Superior temporal gyrus (tissue), 1 donor: Measurements from ENCODE around the gene OR2T5.
"Not testable (repeated sequence)": the region's sequence is repeated elsewhere in the genome, so short reads cannot be mapped to it uniquely, and the experiment has no call there.

Experiments used
- DNase-seq: peaks from one replicate; pipeline ENCODE4 v3.0.0-alpha.2; 2016; ENCODE audit errors: extremely low spot score

The OR2T5 gene

DNA sequence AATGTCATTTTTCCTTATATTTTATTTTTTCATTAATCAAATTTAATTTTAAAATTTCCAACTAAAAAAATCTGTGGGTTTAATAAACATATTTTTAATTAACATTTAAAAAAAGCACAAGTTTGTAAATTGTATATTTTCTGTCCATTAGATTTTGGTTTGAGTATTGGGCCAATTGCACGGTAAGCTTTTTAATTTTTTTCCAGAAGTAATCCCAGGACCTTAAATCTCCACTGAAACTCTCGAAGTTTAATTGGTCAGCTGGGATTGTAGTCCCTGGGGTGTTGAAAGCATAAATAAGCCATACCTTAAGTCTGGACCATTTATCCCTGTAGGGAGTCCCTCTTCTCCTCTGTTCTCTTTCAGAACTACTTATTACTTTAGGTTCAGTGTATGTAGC is 19.4 kb downstream of the OR2T5 start, which contains the start of gene OR2G6:
Gene OR2G6, plus strand, starts transcription at position 301 of the 400 bp plus-strand sequence. CDS start 13,574 bp downstream, outside the sequence.
- not testable (repeated sequence) for DNase-seq

DNA sequence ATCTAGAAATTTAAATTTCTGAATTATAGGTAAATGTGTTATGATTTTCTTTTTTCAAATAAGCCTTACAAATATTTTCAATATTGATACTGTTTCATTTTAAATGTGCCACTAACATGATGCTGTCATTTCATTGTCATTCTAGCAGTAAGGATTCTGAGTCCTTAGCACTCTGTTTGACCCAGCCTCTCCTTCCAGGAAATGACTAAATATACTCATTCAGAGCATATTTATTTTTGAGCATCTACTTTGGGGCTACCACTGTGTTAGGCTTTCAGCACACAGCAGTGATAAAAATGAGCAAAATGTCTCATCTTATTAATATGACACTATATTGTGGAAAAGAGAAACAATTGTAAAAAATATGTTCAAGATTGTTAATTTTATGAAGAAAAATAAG is 21.8 kb downstream of the OR2T5 start:
- not testable (repeated sequence) for DNase-seq

- no peak for DNase-seq
Observed at GRCh38 chr1:248521856-248522255, 33.5 kb downstream of the OR2T5 start.

DNA sequence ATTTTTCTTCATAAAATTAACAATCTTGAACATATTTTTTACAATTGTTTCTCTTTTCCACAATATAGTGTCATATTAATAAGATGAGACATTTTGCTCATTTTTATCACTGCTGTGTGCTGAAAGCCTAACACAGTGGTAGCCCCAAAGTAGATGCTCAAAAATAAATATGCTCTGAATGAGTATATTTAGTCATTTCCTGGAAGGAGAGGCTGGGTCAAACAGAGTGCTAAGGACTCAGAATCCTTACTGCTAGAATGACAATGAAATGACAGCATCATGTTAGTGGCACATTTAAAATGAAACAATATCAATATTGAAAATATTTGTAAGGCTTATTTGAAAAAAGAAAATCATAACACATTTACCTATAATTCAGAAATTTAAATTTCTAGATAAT is 49.1 kb downstream of the OR2T5 start:
- DNase-seq: not testable (repeated sequence)
